Activated CD4-positive, alpha-beta T cell treated with anti-CD3 and anti-CD28 coated beads, Interleukin-2, amount 10 ng/mL, durations not matched to agents 24 days and 14 days (primary cell): Measurements from ENCODE around the gene FBXL17. TPM values are rescaled to one million over a fixed set of nuclear protein-coding genes. Genes with fewer than 3 reads are reported as not detected.

Experiments used
- DNase-seq: peaks from one replicate; pipeline ENCODE4 v3.0.0; 2022
- H3K27ac Mint-ChIP-seq: one replicate; pipeline ENCODE4 v1.8.0; 2022; ENCODE audit warnings: mild to moderate bottlenecking, mixed read lengths
- H3K27me3 Mint-ChIP-seq: one replicate; pipeline ENCODE4 v1.8.0; 2022; ENCODE audit warnings: mixed read lengths
- H3K36me3 Mint-ChIP-seq: one replicate; pipeline ENCODE4 v1.8.0; 2022; ENCODE audit warnings: low read depth, mild to moderate bottlenecking, mixed read lengths
- H3K4me1 Mint-ChIP-seq: one replicate; pipeline ENCODE4 v1.8.0; 2021; ENCODE audit warnings: mixed read lengths
- H3K4me3 Mint-ChIP-seq: one replicate; pipeline ENCODE4 v1.8.0; 2022; ENCODE audit warnings: mild to moderate bottlenecking, moderate library complexity, mixed read lengths
- H3K9me3 Mint-ChIP-seq: one replicate; pipeline ENCODE4 v1.8.0; 2021; ENCODE audit warnings: mixed read lengths
- intact Hi-C: fragments of 100-400 bp; cut with micrococcal nuclease; formaldehyde crosslinking; loops from one replicate; pipeline ENCODE4 v1.15.1; 2023
- total RNA-seq: library from RNA; stranded (reverse); gene quantifications from 2 replicates; pipeline ENCODE4 v1.2.3, GENCODE V29; 2022

Gene FBXL17
- total RNA-seq, 1 donor from 2014 or later, result 7.5 TPM

DNA sequence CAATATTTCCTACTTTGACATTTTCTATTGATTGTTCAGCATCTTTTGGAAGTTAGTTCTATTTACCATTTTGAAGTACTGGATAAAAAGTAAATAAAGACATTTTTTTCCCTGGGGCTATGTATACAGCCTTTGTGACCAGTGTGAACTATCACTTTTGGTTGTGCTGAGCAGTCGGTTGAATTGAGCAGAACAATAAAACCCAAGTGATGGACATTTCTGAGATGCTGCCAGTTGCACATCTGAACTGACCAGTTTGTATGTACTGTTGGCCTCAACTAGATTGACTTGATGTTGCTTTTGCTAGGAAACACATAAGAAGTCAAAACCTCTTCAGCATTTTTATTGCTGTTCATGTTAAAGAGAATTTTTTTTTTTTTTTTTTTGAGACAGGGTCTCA is 451.0 kb downstream of the FBXL17 start:
- peaks cover 3% of the 10 kb centered on the region for H3K9me3 Mint-ChIP-seq
- no peak overlapping the region for H3K4me3 Mint-ChIP-seq
- H3K36me3 Mint-ChIP-seq, result no peaks in the 10 kb centered on the region
- no peak for DNase-seq
- peaks cover 9% of the 10 kb centered on the region for H3K4me1 Mint-ChIP-seq
- intact Hi-C loops, result no loop called here
- H3K27me3 Mint-ChIP-seq, result no peaks in the 10 kb centered on the region
- no peak overlapping the region for H3K27ac Mint-ChIP-seq

DNA sequence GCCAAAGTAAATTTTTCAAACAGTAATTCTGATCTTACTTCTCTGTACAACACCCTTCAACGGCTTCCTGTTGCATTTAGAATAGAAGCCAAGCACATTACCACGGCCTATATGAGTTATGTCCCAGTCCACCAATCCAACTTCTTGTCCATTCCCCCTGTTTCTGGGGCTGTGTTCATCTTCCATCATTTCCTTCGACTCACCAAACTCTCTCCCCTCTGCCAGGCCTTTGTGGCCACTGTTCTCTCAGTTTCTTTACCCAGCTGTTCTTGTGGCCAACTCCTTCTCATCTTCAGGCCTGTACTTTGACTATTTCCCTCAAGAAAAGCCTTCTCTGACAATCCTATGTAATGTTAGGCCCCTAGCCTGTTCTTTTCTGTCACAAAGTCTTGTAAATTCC is 451.8 kb downstream of the FBXL17 start:
- no peak for DNase-seq
- intact Hi-C loops, result no loop called here
- Mint-ChIP-seq H3K36me3 (no peaks in the 10 kb centered on the region), H3K4me1 (peaks cover 16% of the 10 kb centered on the region), H3K4me3 (no peak overlapping the region), H3K27ac (no peak overlapping the region), H3K27me3 (no peaks in the 10 kb centered on the region), H3K9me3 (peaks cover 3% of the 10 kb centered on the region)

DNA sequence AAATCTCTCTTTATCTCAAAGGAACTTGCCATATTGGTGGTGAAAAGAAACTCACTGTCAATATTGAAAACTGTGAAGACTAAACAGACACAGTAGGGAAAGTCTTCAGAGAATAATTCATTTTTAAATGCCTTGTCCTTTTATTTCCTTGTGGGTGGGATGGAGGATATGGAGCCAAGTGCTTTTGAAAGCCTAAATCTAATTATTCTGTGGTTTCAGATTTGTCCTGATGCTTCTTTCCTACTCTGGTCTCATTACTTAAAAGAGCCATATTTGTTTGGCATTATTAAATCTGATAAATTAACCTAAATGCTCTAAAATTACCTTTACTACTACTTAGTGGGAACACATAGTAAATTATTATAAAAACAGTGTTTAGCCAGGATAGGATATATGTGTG is 452.8 kb downstream of the FBXL17 start:
- Mint-ChIP-seq H3K27ac (no peak overlapping the region), H3K36me3 (no peaks in the 10 kb centered on the region), H3K9me3 (peaks cover 3% of the 10 kb centered on the region), H3K4me1 (peaks cover 19% of the 10 kb centered on the region), H3K27me3 (no peaks in the 10 kb centered on the region), H3K4me3 (no peak overlapping the region)
- no peak for DNase-seq
- intact Hi-C loops, result no loop called here

DNA sequence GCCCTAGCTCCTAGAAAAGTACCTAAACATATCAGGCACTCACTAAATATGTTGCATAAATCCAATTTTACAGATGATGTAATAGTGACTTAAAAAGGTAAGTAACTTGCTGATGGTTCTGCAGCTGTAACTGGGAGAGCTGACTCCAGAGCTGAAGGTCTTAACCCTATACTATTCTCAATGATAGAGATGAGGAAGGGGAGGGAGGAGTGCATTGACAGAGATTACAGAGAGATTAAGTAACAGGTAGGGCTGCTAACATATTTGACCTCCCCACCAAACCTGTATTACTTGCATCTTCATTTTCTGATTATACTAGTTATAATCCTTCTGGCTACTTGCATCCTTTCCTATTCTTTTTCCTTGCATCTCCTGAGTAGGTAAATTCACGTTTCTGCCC is 455.8 kb downstream of the FBXL17 start:
- intact Hi-C loops, result no loop called here
- Mint-ChIP-seq H3K27ac (no peak overlapping the region), H3K4me1 (peaks cover 19% of the 10 kb centered on the region), H3K9me3 (peaks cover 3% of the 10 kb centered on the region), H3K27me3 (no peaks in the 10 kb centered on the region), H3K36me3 (peaks cover 2% of the 10 kb centered on the region), H3K4me3 (no peak overlapping the region)
- peak; percentile 31 for DNase-seq

DNA sequence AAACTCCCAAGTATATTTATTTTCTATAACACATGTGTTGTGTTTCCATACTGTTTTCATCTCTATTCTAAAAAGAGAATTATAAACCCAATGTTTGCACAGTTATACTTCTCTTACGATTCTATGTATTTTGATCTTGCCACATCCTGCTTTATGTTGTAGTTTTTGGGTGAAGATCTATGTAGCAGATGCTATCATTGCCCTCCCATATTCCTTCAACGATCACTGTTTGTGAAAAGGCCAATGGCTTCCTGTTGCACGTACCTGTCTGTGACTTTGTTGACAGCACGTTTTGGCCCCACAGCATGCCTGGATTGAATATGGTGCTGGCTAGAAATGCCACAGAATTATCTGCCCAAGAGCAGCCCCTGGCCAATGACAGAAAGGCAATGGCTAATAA is 456.7 kb downstream of the FBXL17 start:
- Mint-ChIP-seq H3K4me3 (peak overlapping the region; percentile 2), H3K27me3 (no peaks in the 10 kb centered on the region), H3K36me3 (peaks cover 2% of the 10 kb centered on the region), H3K27ac (no peak overlapping the region), H3K9me3 (peaks cover 3% of the 10 kb centered on the region), H3K4me1 (peaks cover 20% of the 10 kb centered on the region)
- intact Hi-C loops, result no loop called here
- DNase-seq, result no peak

DNA sequence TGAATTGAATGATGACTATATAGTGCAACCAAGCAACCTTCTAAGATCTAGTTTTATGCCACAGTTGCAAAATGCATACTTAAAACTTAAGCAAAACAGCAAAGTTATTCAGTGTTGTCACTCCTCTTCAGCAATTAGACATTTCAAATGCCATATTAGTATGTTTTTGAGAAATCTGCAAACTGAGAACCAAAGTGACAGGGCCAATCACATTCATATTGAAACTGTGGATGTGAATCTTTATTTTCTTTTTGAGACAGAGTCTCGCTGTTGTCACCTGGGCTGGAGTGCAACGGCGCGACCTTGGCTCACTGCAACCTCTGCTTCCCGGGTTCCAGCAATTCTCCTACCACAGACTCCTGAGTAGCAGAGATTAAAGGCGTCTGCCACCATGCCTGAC is 461.9 kb downstream of the FBXL17 start:
- peaks cover 2% of the 10 kb centered on the region for H3K36me3 Mint-ChIP-seq
- H3K27me3 Mint-ChIP-seq, result no peaks in the 10 kb centered on the region
- peak overlapping the region; percentile 40 for H3K27ac Mint-ChIP-seq
- H3K4me1 Mint-ChIP-seq, result peaks cover 42% of the 10 kb centered on the region
- peak overlapping the region; percentile 20 for H3K4me3 Mint-ChIP-seq
- H3K9me3 Mint-ChIP-seq, result peaks cover 7% of the 10 kb centered on the region
- peak; percentile 57 for DNase-seq
- intact Hi-C loops, result loop anchor here (2.0 to 10.0 kb wide), 4 partner anchors 37 to 531 kb away; partner anchors contain the start of gene FBXL17

DNA sequence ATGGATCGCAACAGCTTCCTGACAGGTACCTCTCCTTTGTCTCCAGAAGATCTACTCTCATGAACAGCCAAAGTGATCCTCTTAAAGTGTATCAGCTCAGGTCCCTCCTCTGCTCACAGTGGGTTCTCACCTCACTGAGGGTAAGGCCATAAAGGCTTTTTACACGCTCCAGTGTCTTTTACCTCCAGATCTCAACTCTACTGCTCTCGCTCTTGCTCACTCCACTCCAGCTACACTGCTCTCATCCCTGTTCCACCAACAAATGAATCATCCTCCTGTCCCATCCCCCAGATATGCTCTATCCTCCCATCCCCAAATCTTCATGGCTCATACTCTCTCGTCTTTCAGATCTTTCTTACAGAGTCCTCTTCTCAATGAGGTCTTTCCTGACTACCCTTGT is 462.5 kb downstream of the FBXL17 start:
- Mint-ChIP-seq H3K27ac (peak overlapping the region; percentile 21), H3K9me3 (peaks cover 7% of the 10 kb centered on the region), H3K4me3 (peak overlapping the region; percentile 20), H3K4me1 (peaks cover 40% of the 10 kb centered on the region), H3K27me3 (no peaks in the 10 kb centered on the region), H3K36me3 (peaks cover 2% of the 10 kb centered on the region)
- intact Hi-C loops, result loop anchor here (2.0 to 10.0 kb wide), 4 partner anchors 38 to 531 kb away; partner anchors contain the start of gene FBXL17
- peak; percentile 43 for DNase-seq

DNA sequence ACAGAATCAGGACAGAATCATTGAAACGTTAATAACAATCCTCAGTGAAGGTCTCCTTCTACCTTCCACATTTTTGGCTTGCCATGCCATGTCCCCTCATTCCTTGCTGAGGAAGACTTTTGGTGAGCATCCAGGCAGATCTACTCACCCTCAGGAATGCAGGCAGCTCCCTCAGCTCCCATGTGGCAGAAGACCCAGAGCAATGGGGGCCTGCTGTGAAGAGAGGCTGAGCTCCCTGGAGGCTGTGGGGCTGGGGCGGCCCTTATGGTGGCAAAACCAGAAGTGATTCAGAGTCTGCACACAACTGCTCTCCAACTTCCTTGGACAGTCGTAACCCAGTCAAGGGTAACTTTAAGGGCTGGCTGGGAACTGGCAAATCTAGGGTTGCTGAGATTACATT is 463.9 kb downstream of the FBXL17 start:
- H3K27me3 Mint-ChIP-seq, result no peaks in the 10 kb centered on the region
- intact Hi-C loops, result loop anchor here (2.0 to 10.0 kb wide), 4 partner anchors 39 to 529 kb away; partner anchors contain the start of gene FBXL17
- H3K9me3 Mint-ChIP-seq, result peaks cover 7% of the 10 kb centered on the region

DNA sequence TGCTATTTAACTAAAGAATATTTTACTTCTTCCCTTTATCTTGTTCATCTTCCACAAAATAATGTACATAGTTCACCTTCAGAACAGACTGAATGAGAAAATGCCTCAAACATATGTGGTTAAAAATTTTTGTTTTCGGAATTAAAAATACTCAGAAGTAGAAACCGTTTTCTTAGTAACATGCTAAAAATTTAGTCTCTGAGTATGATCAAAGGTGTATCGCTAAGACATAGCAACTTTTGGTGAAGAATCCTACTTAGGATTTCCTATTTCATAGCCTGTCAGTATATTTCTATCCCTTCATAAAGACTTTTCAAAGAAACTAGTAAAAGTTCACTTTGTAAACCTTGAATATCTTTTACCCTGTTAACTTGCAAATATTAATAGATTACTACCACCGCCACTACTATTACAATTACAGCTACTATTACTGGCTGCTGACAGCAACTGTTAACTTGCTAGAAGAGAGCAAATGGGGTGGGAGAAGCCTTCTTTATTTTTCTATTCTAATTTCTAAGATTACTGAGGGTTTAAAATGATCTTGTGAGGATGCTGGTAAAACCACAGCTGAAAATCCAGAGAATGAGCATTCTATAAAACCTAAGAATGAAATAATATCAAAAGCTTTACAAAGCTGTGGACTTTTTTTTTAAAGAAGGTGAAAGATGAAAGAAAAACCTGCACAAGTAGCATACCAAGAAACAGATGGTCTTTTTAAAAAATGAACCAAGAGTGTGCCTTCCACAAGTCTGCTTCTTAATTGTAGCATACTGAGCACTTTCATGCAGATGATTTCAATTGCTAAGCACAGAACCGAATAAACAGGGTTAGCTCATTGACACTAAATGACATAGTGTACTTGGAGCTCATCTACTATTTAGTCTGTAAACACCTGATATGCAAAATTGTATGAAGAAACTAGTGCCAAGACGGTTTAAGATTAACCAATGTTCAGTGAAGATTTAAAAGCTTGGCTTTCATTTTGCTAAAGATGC is 464.9 kb downstream of the FBXL17 start:
- no peaks in the 10 kb centered on the region for H3K27me3 Mint-ChIP-seq
- H3K9me3 Mint-ChIP-seq, result peaks cover 7% of the 10 kb centered on the region
- peak overlapping the region; percentile 62 for H3K4me3 Mint-ChIP-seq
- intact Hi-C loops, result loop anchor here (5.0 to 10.0 kb wide), 3 partner anchors 40 to 468 kb away; partner anchors contain the start of gene FBXL17
- no peak for DNase-seq
- H3K27ac Mint-ChIP-seq, result peak overlapping the region; percentile 62
- peaks cover 45% of the 10 kb centered on the region for H3K4me1 Mint-ChIP-seq
- no peaks in the 10 kb centered on the region for H3K36me3 Mint-ChIP-seq

More for the DNA sequence above, 463.9 kb downstream of the FBXL17 start:
- Mint-ChIP-seq H3K36me3 (no peaks in the 10 kb centered on the region), H3K27ac (peak overlapping the region; percentile 58), H3K4me1 (peaks cover 45% of the 10 kb centered on the region), H3K4me3 (peak overlapping the region; percentile 62)
- DNase-seq, result no peak

DNA sequence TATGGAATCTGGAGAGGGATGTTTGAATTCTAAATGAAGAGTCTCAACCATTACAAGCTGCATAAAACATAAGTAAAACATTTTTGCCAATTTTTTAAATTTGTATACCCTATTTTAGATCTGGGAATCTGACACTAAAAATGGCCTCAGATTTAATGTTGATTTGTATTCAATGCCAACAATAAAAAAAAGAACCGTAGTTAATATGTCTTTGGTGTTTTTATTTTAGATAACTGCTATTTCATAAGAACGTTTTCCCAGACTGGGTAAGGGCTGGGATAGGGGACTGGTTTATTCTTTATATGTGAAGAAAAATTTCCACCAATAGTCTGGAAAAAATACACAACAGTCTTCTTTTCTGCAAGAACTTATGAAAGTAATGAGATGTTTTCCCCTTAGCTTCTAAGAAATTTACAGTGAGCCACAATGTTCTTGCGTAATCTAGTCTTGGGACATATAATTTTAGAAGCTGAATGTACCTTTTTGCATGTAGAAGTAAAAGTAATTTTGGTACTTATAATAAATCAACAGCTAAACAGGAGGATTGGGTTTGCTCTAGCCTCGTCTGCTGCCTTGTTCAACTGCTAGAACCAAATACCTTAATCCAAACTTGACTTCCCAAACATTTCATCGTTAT is 466.6 kb downstream of the FBXL17 start:
- Mint-ChIP-seq H3K9me3 (peaks cover 7% of the 10 kb centered on the region), H3K4me3 (no peak overlapping the region), H3K27me3 (no peaks in the 10 kb centered on the region), H3K36me3 (no peaks in the 10 kb centered on the region), H3K4me1 (peaks cover 43% of the 10 kb centered on the region), H3K27ac (no peak overlapping the region)
- intact Hi-C loops, result loop anchor here (5.0 to 10.0 kb wide), 3 partner anchors 42 to 470 kb away; partner anchors contain the start of gene FBXL17
- no peak for DNase-seq

DNA sequence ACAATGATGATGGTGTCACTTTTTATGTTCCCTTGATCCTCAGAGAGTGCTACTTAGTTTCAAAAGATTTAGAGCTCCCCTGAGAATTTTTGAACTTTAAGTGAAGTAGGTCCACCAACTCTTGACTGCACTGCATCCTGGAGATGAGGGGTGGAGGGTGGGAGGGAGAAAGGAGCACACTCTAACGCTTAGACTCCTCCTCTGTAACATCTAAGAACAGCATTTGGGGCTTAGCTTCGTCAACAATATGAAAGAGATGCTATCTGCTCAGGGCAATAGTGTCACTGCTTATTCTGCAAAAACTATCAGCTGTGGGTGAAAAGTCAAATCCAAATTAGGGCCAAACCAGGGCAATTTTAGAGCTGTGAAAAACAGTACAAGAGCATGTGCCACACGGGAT is 468.4 kb downstream of the FBXL17 start:
- H3K4me1 Mint-ChIP-seq, result peaks cover 31% of the 10 kb centered on the region
- H3K27me3 Mint-ChIP-seq, result no peaks in the 10 kb centered on the region
- no peak overlapping the region for H3K4me3 Mint-ChIP-seq
- no peaks in the 10 kb centered on the region for H3K36me3 Mint-ChIP-seq
- H3K27ac Mint-ChIP-seq, result no peak overlapping the region
- peak; percentile 55 for DNase-seq
- H3K9me3 Mint-ChIP-seq, result no peaks in the 10 kb centered on the region
- intact Hi-C loops, result loop anchor here (10.0 kb wide), 1 partner anchor 471 kb away; the partner anchor contains the start of gene FBXL17

DNA sequence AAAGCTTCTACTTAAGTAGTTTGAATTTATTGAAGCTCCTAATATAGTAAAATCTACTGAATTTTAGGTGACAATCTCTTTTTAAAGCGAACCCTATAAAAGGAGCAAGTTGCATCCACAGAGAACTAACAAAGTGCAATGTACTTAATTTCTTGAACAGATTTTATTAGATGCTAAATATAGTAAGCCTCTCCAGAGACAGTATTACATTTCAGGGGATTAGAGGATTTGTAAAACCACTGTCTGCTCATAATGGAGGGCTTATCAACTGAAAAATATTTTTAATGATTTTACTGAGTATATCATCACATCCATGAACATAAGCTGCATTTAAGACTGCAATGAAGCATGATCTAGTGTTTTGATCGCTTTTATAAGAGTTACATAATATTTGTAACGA is 481.2 kb downstream of the FBXL17 start:
- Mint-ChIP-seq H3K4me1 (no peaks in the 10 kb centered on the region), H3K4me3 (no peak overlapping the region), H3K36me3 (peaks cover 2% of the 10 kb centered on the region), H3K9me3 (peaks cover 8% of the 10 kb centered on the region), H3K27me3 (no peaks in the 10 kb centered on the region), H3K27ac (no peak overlapping the region)
- intact Hi-C loops, result no loop called here
- DNase-seq, result no peak

DNA sequence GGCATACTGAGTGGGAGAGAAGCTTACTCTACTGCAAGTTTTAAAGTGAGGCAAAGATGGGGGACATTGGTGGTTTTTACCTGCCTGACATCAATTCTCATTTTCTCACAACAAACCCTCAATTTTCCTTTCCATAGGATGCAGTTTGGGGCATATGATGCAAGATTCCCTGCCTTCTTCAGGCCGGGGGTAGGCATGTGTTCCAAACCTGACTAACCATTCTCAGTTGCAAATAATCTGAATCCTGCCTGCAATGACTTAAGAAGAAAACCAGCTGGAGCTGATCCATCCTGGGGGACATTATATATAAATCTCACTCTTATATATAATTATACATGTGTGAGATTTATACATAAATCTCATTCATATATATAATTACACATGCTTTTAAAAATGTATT is 487.5 kb downstream of the FBXL17 start:
- intact Hi-C loops, result no loop called here
- Mint-ChIP-seq H3K4me3 (no peak overlapping the region), H3K27ac (no peak overlapping the region), H3K9me3 (peaks cover 8% of the 10 kb centered on the region), H3K36me3 (peaks cover 2% of the 10 kb centered on the region), H3K27me3 (no peaks in the 10 kb centered on the region), H3K4me1 (peaks cover 3% of the 10 kb centered on the region)
- DNase-seq, result peak; percentile 36

DNA sequence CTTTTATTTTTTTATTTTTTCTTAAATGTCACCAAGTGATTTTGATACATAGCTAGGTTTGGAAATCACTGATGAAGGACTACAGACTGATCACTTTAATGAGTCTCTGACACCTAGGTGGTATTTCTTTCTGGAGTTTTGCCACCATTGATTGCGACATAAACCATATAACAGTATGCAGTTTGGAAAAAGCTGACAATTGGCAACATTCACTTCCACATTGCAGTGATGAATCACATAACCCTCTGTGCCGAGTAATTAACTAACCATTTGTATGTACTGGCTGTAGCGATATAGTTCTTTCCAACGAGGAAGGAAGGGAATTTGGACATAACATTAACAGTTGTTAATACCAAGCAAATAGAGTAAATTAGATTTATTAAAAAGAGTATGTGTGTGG is 488.3 kb downstream of the FBXL17 start:
- H3K9me3 Mint-ChIP-seq, result peaks cover 8% of the 10 kb centered on the region
- peaks cover 3% of the 10 kb centered on the region for H3K4me1 Mint-ChIP-seq
- no peaks in the 10 kb centered on the region for H3K27me3 Mint-ChIP-seq
- no peaks in the 10 kb centered on the region for H3K36me3 Mint-ChIP-seq
- no peak overlapping the region for H3K27ac Mint-ChIP-seq
- intact Hi-C loops, result no loop called here
- no peak overlapping the region for H3K4me3 Mint-ChIP-seq
- DNase-seq, result no peak
